Measurements from ENCODE around the gene COA8.

DNA sequence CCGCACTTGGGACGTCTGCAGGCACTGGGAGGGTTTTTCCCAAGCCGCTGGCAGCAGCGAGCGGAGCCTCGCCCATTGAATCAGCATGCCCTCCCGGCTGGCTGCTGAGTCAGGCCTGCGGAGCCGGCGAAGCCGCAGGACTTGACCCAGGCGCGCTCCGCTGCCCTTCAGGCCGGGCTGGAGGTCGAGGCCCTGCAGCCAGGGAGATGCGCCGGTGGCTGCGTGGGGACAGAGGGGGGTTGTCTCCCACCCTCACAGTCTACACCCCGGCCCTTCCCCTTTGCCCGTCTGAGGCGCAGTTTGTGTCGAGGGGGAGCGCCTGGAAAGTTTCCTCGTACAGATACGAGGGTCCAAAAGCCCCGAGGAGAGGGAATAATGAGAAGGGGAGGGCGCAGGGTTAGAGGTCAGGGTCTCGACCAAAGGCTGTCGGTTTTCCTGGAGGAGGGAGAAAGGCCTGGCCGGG, 65.5 kb downstream of the COA8 start:
- no peak for TF ChIP-seq GABPA (IDR thresholded peaks at IDR 0.05; ENCODE audit: low read depth)
- no peak for TF ChIP-seq POLR2AphosphoS5 (IDR thresholded peaks at IDR 0.05; ENCODE audit: low read depth)
- TF ChIP-seq, protein P1, sequence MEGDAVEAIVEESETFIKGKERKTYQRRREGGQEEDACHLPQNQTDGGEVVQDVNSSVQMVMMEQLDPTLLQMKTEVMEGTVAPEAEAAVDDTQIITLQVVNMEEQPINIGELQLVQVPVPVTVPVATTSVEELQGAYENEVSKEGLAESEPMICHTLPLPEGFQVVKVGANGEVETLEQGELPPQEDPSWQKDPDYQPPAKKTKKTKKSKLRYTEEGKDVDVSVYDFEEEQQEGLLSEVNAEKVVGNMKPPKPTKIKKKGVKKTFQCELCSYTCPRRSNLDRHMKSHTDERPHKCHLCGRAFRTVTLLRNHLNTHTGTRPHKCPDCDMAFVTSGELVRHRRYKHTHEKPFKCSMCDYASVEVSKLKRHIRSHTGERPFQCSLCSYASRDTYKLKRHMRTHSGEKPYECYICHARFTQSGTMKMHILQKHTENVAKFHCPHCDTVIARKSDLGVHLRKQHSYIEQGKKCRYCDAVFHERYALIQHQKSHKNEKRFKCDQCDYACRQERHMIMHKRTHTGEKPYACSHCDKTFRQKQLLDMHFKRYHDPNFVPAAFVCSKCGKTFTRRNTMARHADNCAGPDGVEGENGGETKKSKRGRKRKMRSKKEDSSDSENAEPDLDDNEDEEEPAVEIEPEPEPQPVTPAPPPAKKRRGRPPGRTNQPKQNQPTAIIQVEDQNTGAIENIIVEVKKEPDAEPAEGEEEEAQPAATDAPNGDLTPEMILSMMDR (IDR thresholded peaks at IDR 0.05; ENCODE audit: insufficient read depth, low read length) = no peak
- TF ChIP-seq, protein P2, sequence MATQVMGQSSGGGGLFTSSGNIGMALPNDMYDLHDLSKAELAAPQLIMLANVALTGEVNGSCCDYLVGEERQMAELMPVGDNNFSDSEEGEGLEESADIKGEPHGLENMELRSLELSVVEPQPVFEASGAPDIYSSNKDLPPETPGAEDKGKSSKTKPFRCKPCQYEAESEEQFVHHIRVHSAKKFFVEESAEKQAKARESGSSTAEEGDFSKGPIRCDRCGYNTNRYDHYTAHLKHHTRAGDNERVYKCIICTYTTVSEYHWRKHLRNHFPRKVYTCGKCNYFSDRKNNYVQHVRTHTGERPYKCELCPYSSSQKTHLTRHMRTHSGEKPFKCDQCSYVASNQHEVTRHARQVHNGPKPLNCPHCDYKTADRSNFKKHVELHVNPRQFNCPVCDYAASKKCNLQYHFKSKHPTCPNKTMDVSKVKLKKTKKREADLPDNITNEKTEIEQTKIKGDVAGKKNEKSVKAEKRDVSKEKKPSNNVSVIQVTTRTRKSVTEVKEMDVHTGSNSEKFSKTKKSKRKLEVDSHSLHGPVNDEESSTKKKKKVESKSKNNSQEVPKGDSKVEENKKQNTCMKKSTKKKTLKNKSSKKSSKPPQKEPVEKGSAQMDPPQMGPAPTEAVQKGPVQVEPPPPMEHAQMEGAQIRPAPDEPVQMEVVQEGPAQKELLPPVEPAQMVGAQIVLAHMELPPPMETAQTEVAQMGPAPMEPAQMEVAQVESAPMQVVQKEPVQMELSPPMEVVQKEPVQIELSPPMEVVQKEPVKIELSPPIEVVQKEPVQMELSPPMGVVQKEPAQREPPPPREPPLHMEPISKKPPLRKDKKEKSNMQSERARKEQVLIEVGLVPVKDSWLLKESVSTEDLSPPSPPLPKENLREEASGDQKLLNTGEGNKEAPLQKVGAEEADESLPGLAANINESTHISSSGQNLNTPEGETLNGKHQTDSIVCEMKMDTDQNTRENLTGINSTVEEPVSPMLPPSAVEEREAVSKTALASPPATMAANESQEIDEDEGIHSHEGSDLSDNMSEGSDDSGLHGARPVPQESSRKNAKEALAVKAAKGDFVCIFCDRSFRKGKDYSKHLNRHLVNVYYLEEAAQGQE (IDR thresholded peaks at IDR 0.05; ENCODE audit: insufficient replicate concordance, low read depth) = no peak
- no peak for TF ChIP-seq SPI1 (IDR thresholded peaks at IDR 0.05; ENCODE audit: borderline replicate concordance, low read depth)
